ENCODE results near the gene FUNDC1. TPM values are rescaled to one million over a fixed set of nuclear protein-coding genes. Genes with fewer than 3 reads are reported as not detected.

The FUNDC1 gene
- total and polyA plus RNA-seq, 2 of the 4 experiments (the other 2 are of a cell fraction), result 8.6 to 13.1 TPM

DNA sequence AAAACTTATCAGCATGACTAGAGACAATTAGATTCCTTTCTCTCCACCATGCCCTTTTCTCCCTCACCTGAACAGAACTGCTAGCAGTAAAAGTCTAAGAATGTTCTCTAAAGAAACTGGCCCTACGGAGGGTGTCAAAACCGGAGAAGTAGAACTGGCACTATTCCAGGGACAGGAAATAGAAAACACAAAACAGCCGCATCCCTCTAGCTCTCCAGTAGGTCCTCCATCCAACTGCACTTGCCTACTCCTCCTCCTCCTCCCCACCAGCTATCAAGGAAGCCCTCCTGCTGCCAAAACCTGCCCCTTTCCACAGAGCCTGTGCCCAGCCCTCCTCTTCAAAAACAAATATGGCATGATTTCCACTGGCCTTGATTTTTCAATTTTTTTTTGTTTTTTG is 28.4 kb downstream of the FUNDC1 start:
- dilution Hi-C loops (cut with HindIII; ENCODE audit: low sequenced_read_pairs, unreplicated experiment), result no loop called here
- Histone ChIP-seq H3K56ac (ENCODE audit: extremely low read depth, insufficient read depth, low read length) (no peak overlapping the region), H2BK15ac (ENCODE audit: low read depth, low read length) (no peak overlapping the region), H3K4me2 (ENCODE audit: low read depth, low read length) (no peak overlapping the region), H3K79me1 (ENCODE audit: low read depth in 1 of 2, low read length in 2 of 2) (no peaks in the 10 kb centered on the region), H2AK5ac (ENCODE audit: low read depth, low read length) (no peak overlapping the region), H2AK9ac (replicated peaks; ENCODE audit: low read depth, low read length, poor library complexity) (no peak overlapping the region), H4K8ac (ENCODE audit: low read depth in 2 of 2, low read length in 2 of 2) (no peak overlapping the region), H3K4me1 (ENCODE audit: control insufficient read depth, insufficient read depth, low read length) (no peaks in the 10 kb centered on the region), H4K20me1 (ENCODE audit: insufficient read depth, low read length) (no peaks in the 10 kb centered on the region), H3K18ac (ENCODE audit: low read depth, low read length) (no peak overlapping the region), H2BK5ac (ENCODE audit: low read depth, low read length, poor library complexity, severe bottlenecking) (no peak overlapping the region), H2AFZ (replicated peaks; ENCODE audit: low read length, poor library complexity) (no peak overlapping the region), H3K4ac (ENCODE audit: low read depth, low read length) (no peak overlapping the region), H3K4me3 (ENCODE audit: insufficient read depth, low read depth, low read length) (no peak overlapping the region), H3K9me3 (ENCODE audit: control insufficient read depth, insufficient read depth, low read length) (no peaks in the 10 kb centered on the region), H2BK120ac (ENCODE audit: low read depth, low read length) (no peak overlapping the region), H2BK20ac (ENCODE audit: low read depth, low read length) (no peak overlapping the region), H4K5ac (ENCODE audit: low read depth, low read length) (no peak overlapping the region), H3K27ac (ENCODE audit: insufficient read depth, low read length) (no peak overlapping the region), H3K36me3 (ENCODE audit: control insufficient read depth, insufficient read depth, low read length) (no peaks in the 10 kb centered on the region), H3K27me3 (ENCODE audit: control insufficient read depth, insufficient read depth, low read length) (no peaks in the 10 kb centered on the region), H3K9ac (ENCODE audit: low read depth, low read length) (no peak overlapping the region), H3K14ac (replicated peaks; ENCODE audit: low read depth, low read length) (no peak overlapping the region), H4K91ac (ENCODE audit: insufficient read depth, low read depth, low read length) (no peak overlapping the region), H3K23ac (ENCODE audit: low read depth, low read length) (no peak overlapping the region), H3K9me1 (ENCODE audit: insufficient read depth, low read length) (no peaks in the 10 kb centered on the region)
- POLR2A ChIA-PET (ENCODE audit: unreplicated experiment), result no interaction called here
- no TSS peak for BruUV-seq (replicated peaks)
- intact Hi-C loops (cut with micrococcal nuclease), result no loop called here
- CTCF ChIA-PET, result no interaction called here
- WGBS, 2 experiments (ENCODE audit: extremely low coverage in 2 of 2, insufficient read length in 1 of 2), result 61% methylated on average over 2 of the region's 3 CpGs; no CpG with 5 or more reads in 1 of the 2 experiments
- in situ Hi-C loops (cut with MboI; ENCODE audit: low sequenced_read_pairs), result no loop called here
- TF ChIP-seq BHLHE40 (IDR thresholded peaks at IDR 0.05; ENCODE audit: low read depth, low read length) (no peak), SMC3 (IDR thresholded peaks at IDR 0.05; ENCODE audit: low read depth, low read length) (no peak), FOS (IDR thresholded peaks at IDR 0.05; ENCODE audit: low read depth, low read length) (no peak)
- TF ChIP-seq, protein P1, sequence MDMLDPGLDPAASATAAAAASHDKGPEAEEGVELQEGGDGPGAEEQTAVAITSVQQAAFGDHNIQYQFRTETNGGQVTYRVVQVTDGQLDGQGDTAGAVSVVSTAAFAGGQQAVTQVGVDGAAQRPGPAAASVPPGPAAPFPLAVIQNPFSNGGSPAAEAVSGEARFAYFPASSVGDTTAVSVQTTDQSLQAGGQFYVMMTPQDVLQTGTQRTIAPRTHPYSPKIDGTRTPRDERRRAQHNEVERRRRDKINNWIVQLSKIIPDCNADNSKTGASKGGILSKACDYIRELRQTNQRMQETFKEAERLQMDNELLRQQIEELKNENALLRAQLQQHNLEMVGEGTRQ (IDR thresholded peaks at IDR 0.05; ENCODE audit: low read depth, low read length), result no peak
- ATAC-seq (ENCODE audit: low read depth) (no peak), DNase-seq (no peak)
